Loucy (cell line): Measurements from ENCODE around the gene MACROH2A2.
"Not testable (repeated sequence)": the region's sequence is repeated elsewhere in the genome, so short reads cannot be mapped to it uniquely, and the experiment has no call there.

Source experiments
- H2AFZ ChIP-seq: fragments of 200-600 bp; sonication (generic); 2 replicates; pipeline ENCODE4 v1.6.0; 2016; ENCODE audit warnings: antibody characterized with exemption, mild to moderate bottlenecking, low read length, moderate library complexity
- H3F3A ChIP-seq: fragments of 200-600 bp; 2 replicates; pipeline ENCODE4 v1.6.0; 2016; ENCODE audit warnings: antibody characterized with exemption, low read depth, mild to moderate bottlenecking
- H3K27me3 ChIP-seq: fragments of 200-600 bp; sonication (generic); 2 replicates; pipeline ENCODE4 v1.6.1; 2014; ENCODE audit warnings: low read length, mild to moderate bottlenecking; ENCODE audit not compliant: insufficient read depth, poor library complexity, severe bottlenecking
- H3K36me3 ChIP-seq: fragments of 200-600 bp; sonication (generic); 2 replicates; pipeline ENCODE4 v1.6.1; 2016; ENCODE audit warnings: low read length; ENCODE audit not compliant: insufficient read depth
- H3K4me1 ChIP-seq: fragments of 200-600 bp; sonication (generic); 2 replicates; pipeline ENCODE4 v1.5.1; 2014; ENCODE audit warnings: low read length, mild to moderate bottlenecking; ENCODE audit not compliant: insufficient read depth, poor library complexity, severe bottlenecking
- H3K4me2 ChIP-seq: fragments of 200-600 bp; sonication (generic); 2 replicates; pipeline ENCODE4 v1.6.0; 2014; ENCODE audit warnings: antibody characterized with exemption, low read length, low read depth, mild to moderate bottlenecking; ENCODE audit not compliant: poor library complexity, severe bottlenecking
- H3K4me3 ChIP-seq: fragments of 200-600 bp; sonication (generic); 2 replicates; pipeline ENCODE4 v1.5.1; 2014; ENCODE audit warnings: low read length, mild to moderate bottlenecking, mixed read lengths; ENCODE audit not compliant: poor library complexity, severe bottlenecking
- H3K79me2 ChIP-seq: fragments of 200-600 bp; sonication (generic); 2 replicates; pipeline ENCODE4 v1.6.1; 2014; ENCODE audit warnings: low read length; ENCODE audit not compliant: insufficient read depth
- H3K9ac ChIP-seq: fragments of 200-600 bp; sonication (generic); 2 replicates; pipeline ENCODE4 v1.6.0; 2014; ENCODE audit warnings: mild to moderate bottlenecking, low read depth, low read length, moderate library complexity; ENCODE audit not compliant: poor library complexity, severe bottlenecking
- H3K9me2 ChIP-seq: fragments of 200-600 bp; sonication (generic); replicated peaks from 2 replicates; pipeline ENCODE4 v1.6.1; 2016; ENCODE audit warnings: low read depth, low read length, mixed read lengths
- H3K9me3 ChIP-seq: fragments of 200-600 bp; sonication (generic); 2 replicates; pipeline ENCODE4 v1.6.1; 2014; ENCODE audit warnings: mild to moderate bottlenecking, antibody characterized with exemption, low read length, low read depth; ENCODE audit not compliant: insufficient read depth
- H4K20me1 ChIP-seq: fragments of 200-600 bp; sonication (generic); 2 replicates; pipeline ENCODE4 v1.6.0; 2014; ENCODE audit warnings: antibody characterized with exemption, low read length, mild to moderate bottlenecking; ENCODE audit not compliant: insufficient read depth, poor library complexity, severe bottlenecking
- EZH2phosphoT487 ChIP-seq: fragments of 200-600 bp; IDR thresholded peaks from 2 replicates; pipeline ENCODE4 v1.6.1; 2018; ENCODE audit warnings: antibody characterized with exemption, mild to moderate bottlenecking, moderate library complexity, borderline replicate concordance
- TF ChIP-seq, protein P1 (sequence below): fragments of 200-600 bp; sonication (generic); conservative IDR thresholded peaks from 2 replicates; pipeline ENCODE4 v1.5.1; 2014; ENCODE audit warnings: mild to moderate bottlenecking, antibody characterized with exemption, low read length

The MACROH2A2 gene

DNA sequence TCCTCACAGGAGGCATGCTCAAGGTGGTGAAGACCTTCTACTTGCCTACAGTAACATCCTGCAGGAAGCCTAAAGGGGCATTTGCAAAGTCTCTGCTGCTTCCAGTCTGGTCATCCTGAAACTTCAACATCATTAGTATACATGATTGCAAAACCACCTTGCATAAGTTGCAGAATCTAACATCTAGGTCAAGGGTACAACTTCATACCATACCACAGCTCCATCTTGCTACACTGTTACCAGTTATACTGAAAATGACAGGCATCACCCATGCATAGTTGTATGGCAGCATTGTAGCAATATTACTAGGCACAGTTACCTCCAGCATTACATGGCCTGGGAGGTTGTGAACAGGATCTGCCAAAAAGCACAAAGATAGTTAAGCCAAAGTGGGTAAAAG, 13.7 kb upstream of the MACROH2A2 start:
- Histone ChIP-seq H3K27me3 (peaks cover 3% of the 10 kb centered on the region), H3K4me1 (no peaks in the 10 kb centered on the region), H3K9me3 (no peaks in the 10 kb centered on the region), H3K79me2 (no peaks in the 10 kb centered on the region), H4K20me1 (no peaks in the 10 kb centered on the region), H3K4me3 (no peak overlapping the region), H3F3A (no peaks in the 10 kb centered on the region), H3K4me2 (no peak overlapping the region), H3K9me2 (no peaks in the 10 kb centered on the region), H2AFZ (no peak overlapping the region), H3K9ac (no peak overlapping the region), H3K36me3 (no peaks in the 10 kb centered on the region)
- TF ChIP-seq, protein P1, sequence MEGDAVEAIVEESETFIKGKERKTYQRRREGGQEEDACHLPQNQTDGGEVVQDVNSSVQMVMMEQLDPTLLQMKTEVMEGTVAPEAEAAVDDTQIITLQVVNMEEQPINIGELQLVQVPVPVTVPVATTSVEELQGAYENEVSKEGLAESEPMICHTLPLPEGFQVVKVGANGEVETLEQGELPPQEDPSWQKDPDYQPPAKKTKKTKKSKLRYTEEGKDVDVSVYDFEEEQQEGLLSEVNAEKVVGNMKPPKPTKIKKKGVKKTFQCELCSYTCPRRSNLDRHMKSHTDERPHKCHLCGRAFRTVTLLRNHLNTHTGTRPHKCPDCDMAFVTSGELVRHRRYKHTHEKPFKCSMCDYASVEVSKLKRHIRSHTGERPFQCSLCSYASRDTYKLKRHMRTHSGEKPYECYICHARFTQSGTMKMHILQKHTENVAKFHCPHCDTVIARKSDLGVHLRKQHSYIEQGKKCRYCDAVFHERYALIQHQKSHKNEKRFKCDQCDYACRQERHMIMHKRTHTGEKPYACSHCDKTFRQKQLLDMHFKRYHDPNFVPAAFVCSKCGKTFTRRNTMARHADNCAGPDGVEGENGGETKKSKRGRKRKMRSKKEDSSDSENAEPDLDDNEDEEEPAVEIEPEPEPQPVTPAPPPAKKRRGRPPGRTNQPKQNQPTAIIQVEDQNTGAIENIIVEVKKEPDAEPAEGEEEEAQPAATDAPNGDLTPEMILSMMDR, result no peak
- TF ChIP-seq EZH2phosphoT487, result no peak

DNA sequence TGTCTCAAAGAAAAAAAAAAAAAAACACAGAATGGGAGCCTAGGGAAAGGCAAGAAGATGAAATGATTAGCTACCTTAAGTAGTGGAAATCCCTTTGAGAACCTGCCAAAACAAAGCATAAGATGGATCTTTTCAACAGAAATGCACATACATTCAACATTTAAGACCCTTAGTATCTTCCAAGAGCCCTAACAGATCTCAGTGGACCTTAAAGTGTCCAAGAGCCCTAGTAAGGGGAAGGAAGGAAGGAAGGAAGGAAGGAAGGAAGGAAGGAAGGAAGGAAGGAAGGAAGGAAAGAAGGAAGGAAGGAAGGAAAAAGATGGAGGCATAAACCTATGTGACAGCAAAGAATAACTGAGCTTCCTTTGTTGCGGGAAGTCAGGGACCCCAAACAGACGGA, 11.6 kb upstream of the MACROH2A2 start:
- Histone ChIP-seq H3K79me2 (no peaks in the 10 kb centered on the region), H3K4me1 (no peaks in the 10 kb centered on the region), H4K20me1 (no peaks in the 10 kb centered on the region), H3K36me3 (no peaks in the 10 kb centered on the region), H3K9me3 (no peaks in the 10 kb centered on the region), H3K9me2 (no peaks in the 10 kb centered on the region), H3K27me3 (peaks cover 3% of the 10 kb centered on the region), H3K4me3 (no peak overlapping the region), H2AFZ (no peak overlapping the region), H3K9ac (no peak overlapping the region), H3K4me2 (no peak overlapping the region), H3F3A (no peaks in the 10 kb centered on the region)
- TF ChIP-seq EZH2phosphoT487, result no peak
- TF ChIP-seq, protein P1, result no peak

DNA sequence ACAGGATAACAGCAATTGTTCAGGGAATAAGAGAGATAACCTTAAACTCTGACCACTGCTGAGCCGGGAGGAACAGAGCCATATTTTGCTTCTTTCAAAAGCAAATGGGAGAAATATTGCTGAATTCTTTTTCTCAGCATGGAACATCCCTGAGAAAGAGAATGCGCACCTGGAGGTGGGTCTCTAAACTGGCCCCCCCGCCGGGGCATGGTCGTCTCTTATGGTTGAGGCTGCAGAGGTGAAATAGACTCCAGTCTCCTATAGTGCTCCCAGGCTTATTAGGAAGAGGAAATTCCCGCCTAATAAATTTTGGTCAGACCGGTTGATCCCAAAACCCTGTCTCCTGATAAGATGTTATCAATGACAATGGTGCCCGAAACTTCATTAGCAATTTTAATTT, 10.9 kb upstream of the MACROH2A2 start:
- not testable (repeated sequence) for H3K27me3 ChIP-seq, H4K20me1 ChIP-seq, H3K4me1 ChIP-seq, H3K9ac ChIP-seq, H3F3A ChIP-seq, H3K9me3 ChIP-seq, H3K36me3 ChIP-seq, H3K4me3 ChIP-seq, H3K4me2 ChIP-seq, H3K79me2 ChIP-seq, H3K9me2 ChIP-seq, H2AFZ ChIP-seq

DNA sequence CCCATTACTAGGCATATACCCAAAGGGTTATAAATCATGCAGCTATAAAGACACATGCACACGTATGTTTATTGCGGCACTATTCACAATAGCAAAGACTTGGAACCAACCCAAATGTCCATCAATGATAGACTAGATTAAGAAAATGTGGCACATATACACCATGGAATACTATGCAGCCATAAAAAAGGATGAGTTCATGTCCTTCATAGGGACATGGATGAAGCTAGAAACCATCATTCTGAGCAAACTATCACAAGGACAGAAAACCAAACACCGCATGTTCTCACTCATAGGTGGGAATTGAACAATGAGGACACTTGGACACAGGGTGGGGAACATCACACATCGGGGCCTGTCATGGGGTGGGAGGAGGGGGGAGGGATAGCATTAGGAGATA, 5.6 kb upstream of the MACROH2A2 start:
- not testable (repeated sequence) for H4K20me1 ChIP-seq, H2AFZ ChIP-seq, H3K9ac ChIP-seq, H3K9me3 ChIP-seq, H3K27me3 ChIP-seq, H3K9me2 ChIP-seq, H3K4me1 ChIP-seq, H3K4me2 ChIP-seq, H3K4me3 ChIP-seq, H3K79me2 ChIP-seq, H3F3A ChIP-seq, H3K36me3 ChIP-seq
